A549 (cell line): ENCODE results near the gene SYT8.

Experiments used
- EP300 ChIP-seq, 2 experiments: fragments of >200 bp; sonication (Bioruptor Twin); formaldehyde crosslinking; IDR thresholded peaks; 2 replicates in 1 of 2; 3 replicates in 1 of 2; pipeline ENCODE4 v1.6.1; 2016 to 2017
- ESRRA ChIP-seq: fragments of 150-350 bp; IDR thresholded peaks from 2 replicates; pipeline ENCODE4 v1.6.1; 2014; ENCODE audit warnings: mild to moderate bottlenecking, low read length, borderline replicate concordance
- HEYL ChIP-seq: fragments of 250-450 bp; sonication (Bioruptor Pico); IDR thresholded peaks from 2 replicates; pipeline ENCODE4 v1.8.0; 2021; ENCODE audit warnings: mild to moderate bottlenecking, moderate library complexity
- MAFK ChIP-seq: fragments of 450-650 bp; IDR thresholded peaks from 2 replicates; pipeline ENCODE4 v1.6.1; 2014; ENCODE audit not compliant: partially characterized antibody
- POLR2A ChIP-seq: IDR thresholded peaks from 2 replicates; pipeline ENCODE4 v1.6.1; 2012; ENCODE audit warnings: mild to moderate bottlenecking, low read length
- TF ChIP-seq, protein P1 (sequence below): fragments of >200 bp; sonication (Bioruptor Twin); formaldehyde crosslinking; IDR thresholded peaks from 3 replicates; pipeline ENCODE4 v1.5.1; 2016

DNA sequence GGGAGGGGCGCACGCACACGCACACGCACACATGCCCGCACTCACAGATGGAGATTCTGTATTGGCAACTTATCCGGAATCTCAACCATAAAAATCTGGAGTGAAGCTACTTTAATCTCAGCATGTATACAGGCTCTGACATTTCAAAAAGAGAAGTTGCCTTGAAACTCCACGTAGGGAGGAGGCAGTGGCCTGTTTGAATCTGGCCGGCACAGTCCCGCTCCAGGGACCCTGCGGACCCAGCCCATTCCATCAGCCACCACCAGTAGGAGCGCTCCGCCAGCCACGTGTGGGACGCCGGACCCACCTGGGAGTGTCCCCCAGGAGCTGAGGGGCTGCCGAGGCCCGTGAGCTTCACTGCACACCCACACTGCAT lies 1.9 kb upstream of the SYT8 start:
- TF ChIP-seq, protein P1, sequence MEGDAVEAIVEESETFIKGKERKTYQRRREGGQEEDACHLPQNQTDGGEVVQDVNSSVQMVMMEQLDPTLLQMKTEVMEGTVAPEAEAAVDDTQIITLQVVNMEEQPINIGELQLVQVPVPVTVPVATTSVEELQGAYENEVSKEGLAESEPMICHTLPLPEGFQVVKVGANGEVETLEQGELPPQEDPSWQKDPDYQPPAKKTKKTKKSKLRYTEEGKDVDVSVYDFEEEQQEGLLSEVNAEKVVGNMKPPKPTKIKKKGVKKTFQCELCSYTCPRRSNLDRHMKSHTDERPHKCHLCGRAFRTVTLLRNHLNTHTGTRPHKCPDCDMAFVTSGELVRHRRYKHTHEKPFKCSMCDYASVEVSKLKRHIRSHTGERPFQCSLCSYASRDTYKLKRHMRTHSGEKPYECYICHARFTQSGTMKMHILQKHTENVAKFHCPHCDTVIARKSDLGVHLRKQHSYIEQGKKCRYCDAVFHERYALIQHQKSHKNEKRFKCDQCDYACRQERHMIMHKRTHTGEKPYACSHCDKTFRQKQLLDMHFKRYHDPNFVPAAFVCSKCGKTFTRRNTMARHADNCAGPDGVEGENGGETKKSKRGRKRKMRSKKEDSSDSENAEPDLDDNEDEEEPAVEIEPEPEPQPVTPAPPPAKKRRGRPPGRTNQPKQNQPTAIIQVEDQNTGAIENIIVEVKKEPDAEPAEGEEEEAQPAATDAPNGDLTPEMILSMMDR, result no peak
- TF ChIP-seq POLR2A (no peak), EP300 (IDR thresholded peaks at IDR 0.05) (no peak), HEYL (CRISPR knock-in tag) (no peak), MAFK (no peak), ESRRA (no peak)
